HG02623 (cell line): ENCODE measurements around the gene CCDC134.
"Not testable (repeated sequence)": the region's sequence is repeated elsewhere in the genome, so short reads cannot be mapped to it uniquely, and the experiment has no call there.

ENCODE experiments used
- ATAC-seq: cut with Tn5 transposase; IDR thresholded peaks from one replicate; pipeline ENCODE4 v1.9.1; 2021; ENCODE audit warnings: moderate library complexity; ENCODE audit not compliant: unreplicated experiment

Gene CCDC134

GRCh38 chr22:41822317-41823057, 22.0 kb downstream of the CCDC134 start:
- ATAC-seq: no peak

GRCh38 chr22:41823797-41824196, 23.3 kb downstream of the CCDC134 start:
- no peak for ATAC-seq

DNA sequence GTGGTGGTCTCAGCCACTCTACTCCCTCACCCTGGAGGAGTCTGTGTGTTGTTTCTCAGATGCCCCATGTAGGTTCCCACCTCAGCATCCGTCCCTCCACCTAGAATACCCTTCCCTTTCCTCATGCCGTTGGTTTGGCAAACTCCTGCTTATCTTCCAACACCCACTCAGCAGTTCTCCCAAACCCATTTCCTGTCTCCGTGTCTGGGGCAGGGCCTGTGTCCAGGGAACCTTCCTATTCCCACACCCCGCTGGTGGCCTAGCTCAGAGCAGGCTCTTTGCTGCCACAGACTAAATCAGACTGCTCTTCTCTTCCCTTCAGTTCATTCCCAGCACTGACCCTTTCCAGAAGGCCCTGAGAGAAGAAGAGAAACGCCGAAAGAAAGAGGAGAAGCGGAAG, 24.9 kb downstream of the CCDC134 start:
- ATAC-seq: no peak

GRCh38 chr22:41826021-41826420, 25.5 kb downstream of the CCDC134 start:
- no peak for ATAC-seq

DNA sequence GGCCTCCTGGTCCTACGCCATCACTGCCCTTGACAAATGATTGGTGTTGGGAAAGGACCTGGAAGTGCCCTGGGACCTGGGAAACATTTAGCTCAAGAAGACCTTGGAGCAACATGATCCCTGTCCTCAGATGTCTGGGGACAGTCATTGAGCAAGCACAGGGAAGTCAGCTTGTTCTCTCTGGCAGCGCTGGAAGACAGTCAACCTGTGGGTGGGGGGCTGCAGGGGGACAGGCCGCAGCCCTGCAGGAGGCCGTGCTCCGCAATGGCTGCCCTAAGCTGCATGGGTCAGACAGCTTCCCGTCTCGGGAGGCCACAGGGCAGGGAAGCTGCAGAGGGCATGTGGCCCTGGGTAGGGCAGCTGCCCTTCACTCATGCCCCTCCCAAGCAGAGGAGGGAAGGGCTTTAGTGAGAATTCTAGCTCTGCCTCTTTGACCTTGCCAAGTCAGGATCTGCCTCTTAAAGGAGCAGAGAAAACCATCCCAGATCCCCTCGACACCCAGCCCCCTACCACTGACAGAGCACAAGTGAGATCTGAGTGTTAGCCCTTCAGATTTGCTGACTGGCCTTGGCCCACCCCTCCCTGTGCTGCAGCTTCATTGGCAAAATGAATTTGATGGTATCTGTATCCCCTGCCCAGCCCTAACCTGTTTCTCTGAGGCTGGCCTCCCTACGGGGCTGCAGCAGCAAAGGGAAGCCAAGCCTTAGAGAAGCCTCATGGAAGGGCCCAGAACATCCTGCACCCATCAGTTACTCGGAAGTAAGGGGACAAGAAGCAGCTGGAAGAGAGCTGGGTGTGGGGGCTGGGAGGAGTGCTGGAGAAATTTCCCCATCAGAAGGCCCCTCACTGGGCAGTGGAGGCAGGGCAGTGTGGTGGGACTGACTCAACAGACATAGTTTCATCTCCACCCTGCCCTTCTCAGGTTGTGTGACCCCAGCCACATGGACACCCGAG, 26.2 kb downstream of the CCDC134 start:
- no peak for ATAC-seq

- no peak for ATAC-seq
These were observed 27.2 kb downstream of the CCDC134 start for GRCh38 chr22:41827671-41828070.

DNA sequence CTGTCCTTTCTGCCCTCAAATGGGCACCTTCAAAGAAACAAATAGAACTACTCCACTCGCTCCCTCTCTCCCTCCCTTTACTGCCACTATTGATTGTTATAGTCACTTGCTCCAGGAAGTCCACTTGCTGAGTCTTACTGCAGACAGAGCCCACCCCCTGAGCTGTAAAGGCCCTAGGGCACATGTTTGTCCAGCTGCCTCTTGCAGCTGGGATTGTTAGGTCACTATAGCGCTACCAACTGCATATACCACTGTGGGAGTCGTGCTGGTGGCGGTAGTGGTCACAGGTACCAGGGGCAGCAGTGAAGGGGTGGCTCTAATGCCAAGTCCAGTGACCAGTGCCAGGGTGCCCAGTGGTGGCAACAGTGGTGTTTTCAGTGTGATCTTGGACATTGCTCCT, 28.0 kb downstream of the CCDC134 start:
- no peak for ATAC-seq

DNA sequence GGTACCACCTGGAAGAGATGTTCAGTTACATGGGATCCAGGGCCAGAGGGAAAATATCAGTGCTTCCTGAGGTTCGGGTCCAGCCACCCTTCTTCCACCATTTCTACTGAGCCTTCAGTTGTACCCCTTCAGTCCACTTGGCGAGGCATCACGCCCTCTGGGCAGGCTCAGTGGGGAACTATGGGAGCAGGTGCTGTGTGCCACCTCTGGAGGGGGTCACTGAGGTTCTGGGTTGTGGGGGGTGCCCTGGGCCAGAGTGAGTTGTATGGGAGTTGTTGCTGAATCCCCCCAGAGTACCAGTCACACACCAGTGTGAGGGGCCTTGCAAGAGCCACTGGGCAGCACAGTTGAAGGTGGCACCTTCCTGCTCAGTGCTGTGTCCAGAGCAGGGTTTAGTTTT, 29.7 kb downstream of the CCDC134 start:
- no peak for ATAC-seq

DNA sequence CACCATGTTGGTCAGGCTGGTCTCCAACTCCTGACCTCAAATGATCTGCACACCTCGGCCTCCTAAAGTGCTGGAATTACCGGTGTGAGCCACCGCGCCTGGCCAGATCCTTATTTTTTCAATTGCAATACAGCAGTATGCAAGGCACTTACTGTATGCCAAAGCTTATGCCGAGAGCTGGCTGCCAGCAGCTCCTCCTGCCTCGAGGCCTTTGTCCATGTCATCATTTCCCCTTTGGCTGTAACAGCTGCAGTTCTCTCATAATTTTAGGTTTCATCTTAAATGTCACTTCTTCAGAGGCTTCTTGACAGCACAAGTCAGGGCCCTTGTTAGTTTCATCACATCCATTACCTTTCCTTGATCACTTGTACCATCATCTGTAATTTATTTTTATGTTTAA, 30.9 kb downstream of the CCDC134 start:
- no peak for ATAC-seq

DNA sequence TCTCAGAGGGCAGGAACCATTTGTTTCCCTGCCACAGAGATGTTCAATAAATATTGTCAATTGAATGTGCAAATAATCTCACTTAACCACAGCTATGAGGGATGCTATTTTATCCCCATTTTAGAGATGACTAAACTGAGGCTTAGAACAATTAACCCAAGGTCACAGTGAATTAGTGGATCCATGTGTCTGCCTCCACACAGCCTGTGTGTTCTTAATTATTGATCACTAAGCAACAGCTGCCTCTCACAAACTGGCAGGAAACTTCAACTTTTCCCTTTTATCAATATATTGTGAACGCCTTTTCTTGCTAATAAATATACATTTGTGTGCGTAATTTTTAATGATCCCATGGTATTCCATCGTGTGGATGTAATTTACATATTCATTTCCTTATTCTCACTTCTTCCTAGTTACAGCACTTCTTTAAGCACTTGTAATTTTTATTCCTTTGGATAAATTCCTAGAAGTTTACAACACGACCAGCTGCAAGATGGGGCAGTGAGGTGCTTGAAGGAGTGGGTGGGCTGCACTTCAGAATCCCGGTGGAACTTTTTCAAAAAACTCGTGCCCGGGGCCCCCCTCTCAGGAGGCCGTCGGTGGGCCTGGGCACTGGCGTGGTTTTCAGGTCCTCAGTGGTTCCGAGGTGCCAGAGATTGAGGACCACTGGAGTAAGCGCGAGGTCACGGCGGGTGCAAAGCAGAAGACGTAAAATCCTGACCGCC, 31.5 kb downstream of the CCDC134 start:
- peak; percentile 0 for ATAC-seq

DNA sequence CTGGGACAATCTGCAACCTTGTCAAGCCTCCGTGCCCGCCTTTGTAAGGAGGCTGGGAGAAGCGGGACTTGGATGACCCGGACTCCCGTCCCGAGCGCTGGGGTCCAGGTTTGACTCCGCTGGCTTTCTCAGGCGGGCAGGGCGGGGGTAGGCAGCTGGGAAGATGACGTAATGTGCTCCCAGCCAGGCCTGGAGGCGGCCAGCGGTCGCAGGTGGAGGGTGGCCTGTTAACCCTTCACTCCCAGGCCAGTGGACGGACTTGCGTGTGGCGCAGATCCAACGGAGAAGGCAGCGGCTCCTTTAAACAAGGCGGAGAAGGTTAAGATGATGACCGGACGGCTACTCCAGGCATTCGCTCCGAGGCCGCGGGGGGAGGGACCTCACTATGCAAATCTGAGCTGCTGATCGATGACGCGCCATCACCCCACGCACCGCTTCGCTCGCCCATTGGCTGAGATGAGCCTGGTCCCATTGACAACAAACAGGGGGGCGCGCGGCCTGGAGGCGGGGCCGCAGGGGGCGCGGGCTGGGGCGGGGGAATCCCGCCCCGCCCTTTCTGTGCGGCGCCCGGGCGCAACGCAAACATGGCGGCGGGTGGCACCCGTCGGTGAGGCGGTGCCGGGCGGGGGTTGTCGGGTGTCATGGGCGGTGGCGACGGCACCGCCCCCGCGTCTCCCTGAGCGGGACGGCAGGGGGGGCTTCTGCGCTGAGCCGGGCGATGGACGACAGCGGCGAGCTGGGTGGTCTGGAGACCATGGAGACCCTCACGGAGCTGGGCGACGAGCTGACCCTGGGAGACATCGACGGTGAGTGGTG, 32.3 kb downstream of the CCDC134 start, which contains the start of gene SREBF2:
Gene SREBF2 (plus strand): TSS at position 553 of the 816 bp plus-strand sequence. CDS start 166 bp downstream, at position 719.
- peak; percentile 80 for ATAC-seq

GRCh38 chr22:41833369-41834004, 33.0 kb downstream of the CCDC134 start:
- peak; percentile 19 for ATAC-seq

- ATAC-seq: no peak
These were observed 33.8 kb downstream of the CCDC134 start for GRCh38 chr22:41834005-41834944.

GRCh38 chr22:41835462-41835861, 35.0 kb downstream of the CCDC134 start:
- ATAC-seq: not testable (repeated sequence)

GRCh38 chr22:41836551-41836950, 36.1 kb downstream of the CCDC134 start:
- ATAC-seq: no peak

- no peak for ATAC-seq
These were observed 38.6 kb downstream of the CCDC134 start for GRCh38 chr22:41838842-41839618.

GRCh38 chr22:41840216-41840615, 39.7 kb downstream of the CCDC134 start:
- no peak for ATAC-seq
